ENCODE measurements around the gene COPE. TPM values are rescaled to one million over a fixed set of nuclear protein-coding genes. Genes with fewer than 3 reads are reported as not detected.
"Not testable (repeated sequence)": the region's sequence is repeated elsewhere in the genome, so short reads cannot be mapped to it uniquely, and the experiment has no call there.

Gene COPE
- 140 TPM for total RNA-seq
- long read RNA-seq, transcript COPE-201 (10 exons, 1,141 nt): major isoform, 276 of 307 reads
- long read RNA-seq, partial matches to known transcripts: 7 of 307 reads
- long read RNA-seq, other reads (novel, unspliced or antisense): 17 of 307 reads

GRCh38 chr19:18919086-18919899, at the start of gene COPE, which contains the start of gene DDX49:
Gene COPE, minus strand, starts transcription at chr19:18919387. Its CDS starts 39 bp downstream, at chr19:18919348.
Gene DDX49, plus strand, starts transcription at chr19:18919715. Its CDS starts 27 bp downstream, at chr19:18919742.
- ATAC-seq: peak; percentile 99
- DNase-seq: peak; percentile 98
- intact Hi-C loops (cut with micrococcal nuclease): no loop called here

DNA sequence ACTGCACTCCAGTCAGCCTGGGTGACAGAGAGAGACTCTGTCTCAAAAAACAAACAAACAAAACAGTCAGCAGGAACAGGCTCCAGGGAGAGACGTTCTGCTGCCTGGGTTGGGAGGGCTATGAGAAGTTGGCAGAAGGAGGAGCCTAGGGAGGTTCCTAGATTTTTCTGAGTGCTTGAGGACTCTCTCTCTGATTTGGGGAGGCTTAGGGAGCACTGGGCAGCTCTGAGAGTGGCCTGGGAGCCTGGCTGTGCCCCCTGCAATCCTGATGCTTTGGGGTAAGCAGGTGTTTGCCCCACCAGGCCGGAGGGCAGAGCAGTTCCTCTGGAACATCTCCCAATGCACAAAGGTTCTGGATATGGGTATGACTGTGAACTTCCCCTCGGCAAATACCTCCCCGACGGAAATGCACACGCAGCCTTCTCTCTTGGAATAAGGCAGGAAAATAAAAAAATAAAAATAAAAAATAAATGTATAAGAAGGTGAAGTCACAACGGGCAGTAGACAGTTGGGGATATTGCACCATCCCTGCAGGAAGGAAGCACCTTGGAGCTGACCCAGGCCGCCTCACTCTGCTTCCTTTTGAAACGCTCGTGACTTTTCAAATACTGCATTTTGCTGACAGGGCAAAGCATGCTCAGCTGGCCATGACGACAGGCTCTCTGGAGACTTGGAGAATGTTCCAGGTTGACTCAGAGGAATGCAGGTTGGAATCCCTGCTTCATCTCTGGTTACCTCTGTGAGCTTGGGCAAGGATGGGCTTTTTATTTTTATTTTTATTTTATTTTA, 48.4 kb upstream of the COPE start:
- peak; percentile 74 for ATAC-seq
- peak; percentile 73 for DNase-seq
- intact Hi-C loops (cut with micrococcal nuclease): no loop called here

- DNase-seq: no peak
- intact Hi-C loops (cut with micrococcal nuclease): no loop called here
- ATAC-seq: no peak
These were observed 47.1 kb upstream of the COPE start for GRCh38 chr19:18966307-18966706.

DNA sequence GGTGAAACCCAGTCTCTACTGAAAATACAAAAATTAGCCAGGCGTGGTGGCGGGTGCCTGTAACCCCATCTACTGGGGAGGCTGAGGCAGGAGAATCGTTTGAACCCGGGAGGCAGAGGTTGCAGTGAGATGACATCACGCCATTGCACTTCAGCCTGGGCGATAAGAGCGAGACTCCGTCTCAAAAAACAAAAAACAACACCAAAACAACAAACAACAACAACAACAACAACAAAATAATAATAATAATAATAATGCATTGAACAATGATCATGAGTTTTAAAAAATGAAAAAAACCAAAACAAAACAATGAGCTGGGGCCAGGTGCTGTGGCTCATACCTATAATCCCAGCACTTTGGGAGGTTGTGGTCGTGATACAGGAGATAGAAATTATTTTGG, 44.9 kb upstream of the COPE start:
- ATAC-seq (no peak), DNase-seq (no peak)
- intact Hi-C loops (cut with micrococcal nuclease): no loop called here

DNA sequence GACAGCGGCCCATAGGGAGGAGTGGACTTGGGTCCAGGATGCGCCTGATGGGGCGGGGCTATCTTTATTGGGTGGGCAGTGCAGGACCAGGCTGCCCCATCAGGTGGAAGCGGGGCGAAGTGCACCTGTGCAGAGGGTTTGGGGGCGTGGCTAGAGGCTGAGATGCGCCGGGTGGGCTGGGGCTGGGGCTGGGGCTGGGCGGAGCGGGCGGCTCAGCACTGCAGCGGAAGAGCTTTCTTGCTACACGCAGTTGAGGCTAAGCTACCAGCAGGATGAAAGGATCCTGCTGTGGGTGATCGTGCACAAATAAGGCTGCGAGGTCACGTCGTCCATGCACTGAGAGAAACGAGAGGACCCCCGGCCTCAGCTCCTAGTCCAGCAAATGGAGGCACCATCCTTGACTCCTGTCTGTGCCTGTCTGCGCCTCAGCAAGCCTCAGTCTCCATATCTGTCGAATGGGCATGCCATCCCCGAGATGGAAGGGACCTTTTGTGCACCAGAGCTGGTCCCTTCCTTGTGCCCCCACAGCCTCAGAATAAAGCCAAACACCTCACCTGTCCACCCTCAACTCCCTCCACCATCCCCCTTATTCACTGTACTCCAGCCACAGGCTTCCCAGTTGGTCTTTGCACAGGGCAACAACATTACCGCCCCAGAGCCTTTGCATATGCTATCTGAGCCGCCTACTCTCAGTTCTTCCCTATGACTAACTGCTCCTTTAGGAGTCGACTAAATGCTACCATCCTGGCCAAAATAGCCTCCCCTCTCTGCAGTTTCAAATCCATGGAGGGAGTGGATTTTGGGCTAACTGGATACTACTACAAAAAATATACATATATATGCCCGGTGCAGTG, 42.8 kb upstream of the COPE start:
- intact Hi-C loops (cut with micrococcal nuclease): no loop called here
- DNase-seq (no peak), ATAC-seq (no peak)

GRCh38 chr19:18960370-18960769, 41.2 kb upstream of the COPE start:
- intact Hi-C loops (cut with micrococcal nuclease): no loop called here
- DNase-seq: no peak
- no peak for ATAC-seq

GRCh38 chr19:18955042-18955441, 35.9 kb upstream of the COPE start:
- ATAC-seq (no peak), DNase-seq (no peak)
- intact Hi-C loops (cut with micrococcal nuclease): no loop called here

DNA sequence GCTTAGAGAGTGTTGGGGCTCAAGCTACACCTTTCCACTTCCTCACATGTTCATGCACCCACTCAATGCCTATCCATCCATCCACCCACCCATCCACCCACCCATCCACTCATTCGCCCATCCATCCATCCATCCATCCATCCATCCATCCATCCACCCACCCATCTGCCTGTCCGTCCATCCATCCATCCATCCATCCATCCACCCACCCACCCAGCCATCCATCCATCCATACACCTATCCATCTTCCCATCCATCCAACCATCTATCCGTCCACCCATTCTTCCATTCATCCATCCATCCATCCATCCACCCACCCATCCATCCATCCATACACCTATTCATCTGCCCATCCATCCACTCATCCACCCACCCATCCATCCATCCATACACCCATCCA, 34.9 kb upstream of the COPE start:
- intact Hi-C loops (cut with micrococcal nuclease): no loop called here
- no peak for ATAC-seq
- DNase-seq: no peak

GRCh38 chr19:18952364-18953003, 33.3 kb upstream of the COPE start:
- ATAC-seq; intact Hi-C loops (cut with micrococcal nuclease); DNase-seq: not testable (repeated sequence)

DNA sequence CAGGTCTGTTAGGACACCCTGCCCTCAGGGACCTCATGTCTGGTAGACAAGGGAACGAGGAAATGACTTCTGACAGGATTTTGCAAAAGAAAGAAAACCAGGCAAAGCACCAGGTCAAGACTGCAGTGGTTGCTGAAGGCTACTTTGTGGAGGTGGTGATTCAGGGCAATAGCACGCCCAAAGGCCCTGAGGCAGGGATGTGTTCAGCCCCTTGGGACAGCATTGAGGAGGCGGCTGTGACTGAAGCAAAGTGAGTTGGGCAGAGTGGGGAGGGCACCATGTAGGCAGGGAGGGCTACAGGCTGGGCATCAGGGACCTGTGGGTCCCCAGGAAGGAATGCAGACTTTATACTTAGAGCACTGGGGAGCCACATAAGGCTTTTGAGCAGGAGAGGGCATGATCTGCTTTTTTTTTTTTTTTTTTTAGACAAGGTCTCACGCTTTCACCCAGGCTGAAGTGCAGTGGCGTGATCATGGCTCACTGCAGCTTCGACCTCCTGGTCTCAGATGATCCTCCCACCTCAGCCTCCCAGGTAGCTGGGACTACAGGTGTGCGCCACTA, 32.6 kb upstream of the COPE start:
- DNase-seq: no peak
- intact Hi-C loops (cut with micrococcal nuclease): no loop called here
- ATAC-seq: no peak

- intact Hi-C loops (cut with micrococcal nuclease): no loop called here
- no peak for ATAC-seq
- DNase-seq: no peak
These were observed 30.7 kb upstream of the COPE start for GRCh38 chr19:18949858-18950257.

- DNase-seq (no peak), ATAC-seq (no peak)
- intact Hi-C loops (cut with micrococcal nuclease): no loop called here
These were observed 29.8 kb upstream of the COPE start for GRCh38 chr19:18948976-18949356.

DNA sequence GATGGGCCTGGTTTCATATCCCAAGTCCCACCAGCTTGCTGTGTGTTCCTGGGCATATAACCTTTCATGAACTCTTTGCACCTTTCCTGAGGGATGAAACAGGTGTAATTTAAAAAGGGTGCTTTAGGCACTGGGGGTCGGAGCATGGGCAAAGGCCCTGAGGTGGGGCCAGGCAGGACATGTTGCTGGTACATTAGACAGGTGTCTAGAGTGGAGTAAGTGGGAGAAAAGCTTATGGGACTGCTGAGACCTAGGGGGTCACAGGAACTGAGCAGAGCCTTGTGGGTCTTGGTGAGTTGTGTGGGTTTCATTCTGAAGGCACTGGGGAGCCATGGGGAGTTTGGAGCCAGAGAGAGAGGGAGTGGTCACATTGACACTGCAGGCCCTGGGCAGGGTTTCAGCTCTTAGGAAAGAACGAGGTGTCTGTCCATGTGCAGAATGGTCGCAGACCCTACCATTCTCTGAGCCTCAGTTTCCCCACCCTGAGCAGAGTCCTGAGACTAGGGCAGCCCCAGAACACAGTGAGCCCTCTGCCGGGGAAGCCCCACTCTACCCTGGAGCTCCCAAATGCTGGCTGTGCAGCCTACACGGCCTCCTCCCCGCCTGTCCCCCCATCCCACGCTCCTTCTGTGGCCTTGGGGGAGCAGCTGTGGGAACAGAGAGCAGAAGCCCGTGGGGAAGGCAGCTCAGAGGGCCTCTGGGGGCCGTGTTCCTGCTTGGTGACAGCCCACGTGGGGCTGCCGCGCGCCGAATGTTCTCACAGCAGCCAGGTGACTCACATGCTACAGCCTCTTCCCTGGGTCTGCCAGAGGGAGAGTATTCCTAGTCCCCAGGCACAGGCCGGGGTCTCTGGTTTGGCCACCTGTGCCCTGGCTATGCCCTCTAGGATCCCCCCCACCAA, 29.1 kb upstream of the COPE start:
- DNase-seq (no peak), ATAC-seq (no peak)
- intact Hi-C loops (cut with micrococcal nuclease): no loop called here

GRCh38 chr19:18946918-18947317, 27.7 kb upstream of the COPE start:
- ATAC-seq: no peak
- intact Hi-C loops (cut with micrococcal nuclease): no loop called here
- DNase-seq: no peak

DNA sequence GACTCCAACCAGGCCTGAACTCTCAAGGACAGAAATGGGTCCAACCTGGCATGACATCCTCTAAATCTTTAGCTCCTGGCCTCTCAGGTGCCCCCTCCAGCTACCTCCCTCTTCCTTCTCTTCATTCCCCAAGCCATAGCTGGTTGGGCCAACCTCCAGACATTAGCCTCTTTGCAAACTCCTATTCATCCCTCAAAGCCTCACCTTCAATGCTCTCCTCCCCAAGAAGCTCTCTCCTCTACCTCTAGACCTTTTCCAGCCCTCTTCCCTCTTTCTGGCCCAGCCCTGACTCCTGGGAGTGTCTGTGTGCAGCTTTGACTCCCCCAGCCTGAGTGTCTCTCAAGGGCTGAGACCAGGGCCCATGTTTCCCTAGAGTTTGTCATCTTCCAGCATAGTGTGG, 27.1 kb upstream of the COPE start:
- ATAC-seq (no peak), DNase-seq (no peak)
- intact Hi-C loops (cut with micrococcal nuclease): no loop called here

- intact Hi-C loops (cut with micrococcal nuclease): no loop called here
- ATAC-seq: no peak
- DNase-seq: no peak
These were observed 26.1 kb upstream of the COPE start for GRCh38 chr19:18945297-18945696.

- no peak for ATAC-seq
- intact Hi-C loops (cut with micrococcal nuclease): no loop called here
- DNase-seq: no peak
These were observed 24.3 kb upstream of the COPE start for GRCh38 chr19:18943465-18943864.

DNA sequence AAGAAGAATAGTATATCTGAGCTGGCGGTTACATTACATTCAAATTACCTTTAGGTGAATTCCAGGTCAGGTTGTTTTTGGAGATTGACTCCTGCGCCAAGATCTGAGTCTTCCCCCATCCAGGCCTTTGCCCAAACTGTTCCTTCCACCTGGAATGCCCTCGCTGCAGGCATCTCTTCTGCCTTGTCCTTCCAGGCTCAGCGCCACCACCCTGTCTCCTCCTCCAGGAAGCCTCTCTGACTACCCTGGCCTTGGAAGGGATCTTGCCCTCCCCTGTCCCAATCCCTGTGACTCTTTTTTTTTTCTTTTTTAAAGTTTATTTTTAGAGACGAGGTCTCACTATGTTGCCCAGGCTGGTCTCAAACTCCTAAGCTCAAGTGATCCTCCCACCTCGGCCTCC, 23.5 kb upstream of the COPE start:
- intact Hi-C loops (cut with micrococcal nuclease): no loop called here
- DNase-seq (no peak), ATAC-seq (no peak)
